Effector CD4-positive, alpha-beta T cell (primary cell): ENCODE results near the gene SEPTIN5.

ENCODE experiments used
- DNase-seq: peaks from one replicate; pipeline ENCODE4 v3.0.0-alpha.2; 2020

The SEPTIN5 gene

GRCh38 chr22:19706661-19707151, 7.6 kb upstream of the SEPTIN5 start:
- no peak for DNase-seq

GRCh38 chr22:19707347-19708290, 6.7 kb upstream of the SEPTIN5 start:
- no peak for DNase-seq

- no peak for DNase-seq
These were observed 5.8 kb upstream of the SEPTIN5 start for GRCh38 chr22:19708321-19709011.

GRCh38 chr22:19709063-19709769, 5.1 kb upstream of the SEPTIN5 start:
- DNase-seq, result no peak

GRCh38 chr22:19710020-19710768, 4.1 kb upstream of the SEPTIN5 start:
- no peak for DNase-seq

- no peak for DNase-seq
These were observed 3.6 kb upstream of the SEPTIN5 start for GRCh38 chr22:19710769-19711106.

- no peak for DNase-seq
These were observed 1.1 kb upstream of the SEPTIN5 start for GRCh38 chr22:19713245-19713644.

- DNase-seq, result no peak
These were observed 522 bp upstream of the SEPTIN5 start for GRCh38 chr22:19713650-19714311.

- no peak for DNase-seq
These were observed 1.1 kb downstream of the SEPTIN5 start for GRCh38 chr22:19715188-19715930.

GRCh38 chr22:19716041-19716828, 1.9 kb downstream of the SEPTIN5 start:
- DNase-seq, result no peak

- DNase-seq, result no peak
These were observed 2.5 kb downstream of the SEPTIN5 start for GRCh38 chr22:19716829-19717105.

- no peak for DNase-seq
These were observed 2.9 kb downstream of the SEPTIN5 start for GRCh38 chr22:19717181-19717580.

- DNase-seq, result peak; percentile 71
These were observed 3.6 kb downstream of the SEPTIN5 start for GRCh38 chr22:19717691-19718455.

GRCh38 chr22:19718456-19719049, 4.2 kb downstream of the SEPTIN5 start:
- no peak for DNase-seq

GRCh38 chr22:19719050-19719482, 4.8 kb downstream of the SEPTIN5 start:
- no peak for DNase-seq

- no peak for DNase-seq
These were observed 5.3 kb downstream of the SEPTIN5 start for GRCh38 chr22:19719488-19720021.

- no peak for DNase-seq
These were observed 6.0 kb downstream of the SEPTIN5 start for GRCh38 chr22:19720150-19720827.

GRCh38 chr22:19720999-19721329, 6.7 kb downstream of the SEPTIN5 start:
- DNase-seq, result no peak
